IMR-90 (cell line): ENCODE measurements around the gene LTBP4. TPM values are rescaled to one million over a fixed set of nuclear protein-coding genes. Genes with fewer than 3 reads are reported as not detected.

Experiments
- ATAC-seq: fragments of 200-7000 bp; cut with Tn5 transposase; 2 replicates; pipeline ENCODE4 v1.9.1; 2020; ENCODE audit warnings: low read depth, mild to moderate bottlenecking, moderate library complexity
- BruUV-seq: library from RNA; stranded (reverse); fragments of 400-500 nt; replicated peaks from 2 replicates; lab custom pipeline; 2021; lab: Mats Ljungman, UMichigan
- CTCF ChIA-PET: fragments of 300-600 bp; formaldehyde crosslinking; extraction: SDS; loops from one replicate; lab custom pipeline; 2021; ENCODE audit warnings: antibody characterized with exemption; lab: Yijun Ruan, JAX
- POLR2A ChIA-PET: fragments of 300-600 bp; sonication (Branson Sonifier 250); formaldehyde crosslinking; loops from one replicate; lab custom pipeline; 2022; ENCODE audit warnings: antibody characterized with exemption; ENCODE audit not compliant: unreplicated experiment; lab: Charles Lee
- DNase-seq: peaks from one replicate; pipeline ENCODE4 v3.0.0; 2013
- H2AFZ ChIP-seq: replicated peaks from 2 replicates; pipeline ENCODE3; 2013; ENCODE audit warnings: low read length, mild to moderate bottlenecking; ENCODE audit not compliant: poor library complexity
- H2AK5ac ChIP-seq: 2 replicates; pipeline ENCODE4 v1.6.1; 2013; ENCODE audit warnings: low read depth, low read length, inconsistent platforms
- H2AK9ac ChIP-seq: replicated peaks from 2 replicates; pipeline ENCODE3; 2013; ENCODE audit warnings: mild to moderate bottlenecking, low read depth, low read length, moderate library complexity; ENCODE audit not compliant: poor library complexity
- H2BK120ac ChIP-seq: 2 replicates; pipeline ENCODE4 v1.6.1; 2013; ENCODE audit warnings: low read depth, low read length, inconsistent platforms
- H2BK15ac ChIP-seq: 3 replicates; pipeline ENCODE4 v1.6.1; 2013; ENCODE audit warnings: low read depth, low read length, inconsistent platforms
- H2BK20ac ChIP-seq: 2 replicates; pipeline ENCODE4 v1.6.1; 2013; ENCODE audit warnings: low read depth, mild to moderate bottlenecking, inconsistent platforms, low read length, moderate library complexity
- H2BK5ac ChIP-seq: 2 replicates; pipeline ENCODE4 v1.6.1; 2013; ENCODE audit warnings: mild to moderate bottlenecking, low read depth, low read length, inconsistent platforms; ENCODE audit not compliant: poor library complexity, severe bottlenecking
- H3K14ac ChIP-seq: replicated peaks from 2 replicates; pipeline ENCODE4 v1.6.1; 2013; ENCODE audit warnings: low read depth, low read length, inconsistent platforms
- H3K18ac ChIP-seq: 2 replicates; pipeline ENCODE4 v1.6.1; 2013; ENCODE audit warnings: low read depth, low read length, control low read depth
- H3K23ac ChIP-seq: 2 replicates; pipeline ENCODE4 v1.6.1; 2013; ENCODE audit warnings: low read depth, low read length, inconsistent platforms
- H3K27ac ChIP-seq: 2 replicates; pipeline ENCODE4 v1.5.1; 2013; ENCODE audit warnings: mild to moderate bottlenecking, control low read depth, low read length; ENCODE audit not compliant: insufficient read depth
- H3K27me3 ChIP-seq: 2 replicates; pipeline ENCODE4 v1.6.1; 2013; ENCODE audit warnings: low read length; ENCODE audit not compliant: control insufficient read depth, insufficient read depth
- H3K36me3 ChIP-seq: 2 replicates; pipeline ENCODE4 v1.6.1; 2013; ENCODE audit warnings: low read length, mixed read lengths; ENCODE audit not compliant: control insufficient read depth, insufficient read depth
- H3K4ac ChIP-seq: 2 replicates; pipeline ENCODE4 v1.6.1; 2013; ENCODE audit warnings: low read depth, low read length, inconsistent platforms
- H3K4me1 ChIP-seq: 2 replicates; pipeline ENCODE4 v1.6.1; 2013; ENCODE audit warnings: low read length, mixed read lengths; ENCODE audit not compliant: control insufficient read depth, insufficient read depth
- H3K4me2 ChIP-seq: 2 replicates; pipeline ENCODE4 v1.6.1; 2013; ENCODE audit warnings: low read depth, mild to moderate bottlenecking, control low read depth, low read length, moderate library complexity
- H3K4me3 ChIP-seq: 2 replicates; pipeline ENCODE4 v1.5.1; 2013; ENCODE audit warnings: low read depth, mild to moderate bottlenecking, control low read depth, low read length, moderate library complexity; ENCODE audit not compliant: insufficient read depth
- H3K56ac ChIP-seq: 2 replicates; pipeline ENCODE4 v1.6.1; 2013; ENCODE audit warnings: low read length, inconsistent platforms; ENCODE audit not compliant: insufficient read depth; ENCODE audit errors: extremely low read depth
- H3K79me1 ChIP-seq, 2 experiments: 2 replicates each; pipeline ENCODE4 v1.6.1; 2013; ENCODE audit warnings: low read length in 2 of 2, inconsistent platforms in 1 of 2, low read depth in 1 of 2
- H3K9ac ChIP-seq: 2 replicates; pipeline ENCODE4 v1.6.1; 2013; ENCODE audit warnings: low read depth, low read length, control low read depth
- H3K9me1 ChIP-seq: 2 replicates; pipeline ENCODE4 v1.6.1; 2013; ENCODE audit warnings: low read length, inconsistent platforms; ENCODE audit not compliant: insufficient read depth
- H3K9me3 ChIP-seq: 2 replicates; pipeline ENCODE4 v1.6.1; 2013; ENCODE audit warnings: low read length; ENCODE audit not compliant: control insufficient read depth, insufficient read depth
- H4K20me1 ChIP-seq: 2 replicates; pipeline ENCODE4 v1.6.1; 2013; ENCODE audit warnings: low read length, inconsistent platforms; ENCODE audit not compliant: insufficient read depth
- H4K5ac ChIP-seq: 2 replicates; pipeline ENCODE4 v1.6.1; 2013; ENCODE audit warnings: mild to moderate bottlenecking, low read depth, low read length, control low read depth
- H4K8ac ChIP-seq, 2 experiments: 2 replicates each; pipeline ENCODE4 v1.6.1; 2013; ENCODE audit warnings: low read depth in 2 of 2, low read length in 2 of 2, control low read depth in 1 of 2, inconsistent platforms in 1 of 2
- H4K91ac ChIP-seq: 2 replicates; pipeline ENCODE4 v1.6.1; 2013; ENCODE audit warnings: low read depth, low read length, inconsistent platforms; ENCODE audit not compliant: insufficient read depth
- CHD1 ChIP-seq: IDR thresholded peaks from 2 replicates; pipeline ENCODE4 v1.6.1; 2012; ENCODE audit warnings: low read depth, low read length, improper control_type of control experiment
- MXI1 ChIP-seq: IDR thresholded peaks from 2 replicates; pipeline ENCODE4 v1.6.1; 2012; ENCODE audit warnings: low read depth, mild to moderate bottlenecking, low read length, moderate library complexity, borderline replicate concordance
- POLR2A ChIP-seq: IDR thresholded peaks from 2 replicates; pipeline ENCODE4 v1.6.1; 2012; ENCODE audit warnings: mild to moderate bottlenecking, low read depth, low read length
- RAD21 ChIP-seq: IDR thresholded peaks from 2 replicates; pipeline ENCODE4 v1.6.1; 2012; ENCODE audit warnings: low read length, improper control_type of control experiment
- RCOR1 ChIP-seq: IDR thresholded peaks from 2 replicates; pipeline ENCODE4 v1.6.1; 2012; ENCODE audit warnings: mild to moderate bottlenecking, low read length, improper control_type of control experiment; ENCODE audit not compliant: insufficient replicate concordance
- SMC3 ChIP-seq: fragments of 150-350 bp; IDR thresholded peaks from 2 replicates; pipeline ENCODE4 v1.6.1; 2016; ENCODE audit warnings: low read depth, mild to moderate bottlenecking, antibody characterized with exemption, low read length, moderate library complexity
- WGBS, 2 experiments: methylation state at CpG; one replicate each; pipeline versions ENCODE4 v1.1.5 to v1.1.7; 2013; ENCODE audit warnings: missing lambda C conversion rate in 2 of 2; ENCODE audit not compliant: insufficient read length in 1 of 2; ENCODE audit errors: extremely low coverage in 2 of 2; 5-methylcytosine and 5-hydroxymethylcytosine counted together
- dilution Hi-C: fragments of 300-500 bp; cut with HindIII; formaldehyde crosslinking; loops from one replicate; pipeline ENCODE4 v1.14.3; 2018; ENCODE audit warnings: low sequenced_read_pairs; ENCODE audit not compliant: unreplicated experiment
- in situ Hi-C: fragments of 300-500 bp; cut with MboI; formaldehyde crosslinking; loops from 3 replicates; pipeline ENCODE4 v1.14.3; 2019; ENCODE audit warnings: low sequenced_read_pairs, inconsistent platforms, mixed read lengths
- intact Hi-C: fragments of 100-400 bp; cut with micrococcal nuclease; formaldehyde crosslinking; loops from 2 replicates; pipeline ENCODE4 v1.10.0; 2022
- polyA plus RNA-seq, 3 experiments: library from polyadenylated mRNA; depleted of rRNA; stranded (reverse); fragments of >200 nt; gene quantifications; 2 replicates each; pipeline ENCODE4 v1.2.3, GENCODE V29; 2012; ENCODE audit warnings: low replicate concordance in 1 of 3
- total RNA-seq: library from RNA; depleted of rRNA; stranded (reverse); fragments of >200 nt; gene quantifications from 2 replicates; pipeline ENCODE4 v1.2.3, GENCODE V29; 2012
- TF ChIP-seq, protein P1 (sequence below): fragments of 150-350 bp; IDR thresholded peaks from 2 replicates; pipeline ENCODE4 v1.6.1; 2017; ENCODE audit warnings: mild to moderate bottlenecking, antibody characterized with exemption, low read length, low read depth
- TF ChIP-seq, protein P2 (sequence below): conservative IDR thresholded peaks from 2 replicates; pipeline ENCODE4 v1.5.1; 2012; ENCODE audit warnings: mild to moderate bottlenecking, low read depth, low read length, improper control_type of control experiment

LTBP4 gene
- total and polyA plus RNA-seq, 2 of the 4 experiments (the other 2 are of a cell fraction), result 14.7 to 70.3 TPM

DNA sequence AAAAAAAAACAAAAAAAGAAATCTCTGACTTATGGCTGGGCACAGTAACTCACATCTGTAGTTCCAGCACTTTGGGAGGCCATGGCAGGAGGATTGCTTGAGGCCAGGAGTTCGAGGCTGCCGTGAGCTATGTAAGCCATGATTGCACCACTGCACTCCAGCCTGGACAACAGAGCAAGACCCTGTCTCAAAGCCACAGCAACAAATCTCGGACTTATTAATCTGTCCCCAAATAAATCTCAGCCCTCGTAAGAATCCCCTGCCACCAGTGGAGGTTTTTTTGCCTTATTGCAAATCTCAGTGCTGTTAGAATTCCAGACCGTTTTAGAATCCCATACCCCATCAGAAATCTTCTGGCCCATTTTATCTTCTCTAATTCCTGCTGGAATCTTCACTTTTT lies 19.6 kb upstream of the LTBP4 start:
- H3K9me1 ChIP-seq, result peaks cover 8% of the 10 kb centered on the region; the same call in 1 of the 2 replicates
- no peak overlapping the region for H3K23ac ChIP-seq
- no peak overlapping the region for H2AK5ac ChIP-seq
- H2BK15ac ChIP-seq, result no peak overlapping the region
- H2AK9ac ChIP-seq, result no peak overlapping the region
- H3K79me1 ChIP-seq, result peaks cover 5 to 19% of the 10 kb centered on the region in 2 experiments; a peak in 2 of 4 replicates
- no peak overlapping the region for H4K91ac ChIP-seq
- peaks cover 2% of the 10 kb centered on the region for H3K4me1 ChIP-seq
- ChIA-PET POLR2A (no interaction called here), CTCF (no interaction called here)
- H4K5ac ChIP-seq, result no peak overlapping the region
- dilution Hi-C loops (no loop called here), intact Hi-C loops (no loop called here), in situ Hi-C loops (no loop called here)
- no TSS peak for BruUV-seq
- WGBS, 2 experiments, result 100% methylated on average over 2 of the region's 5 CpGs; no CpG with 5 or more reads in 1 of the 2 experiments
- H3K18ac ChIP-seq, result no peak overlapping the region
- H3K14ac ChIP-seq, result no peak overlapping the region
- H2BK120ac ChIP-seq, result no peak overlapping the region
- no peak overlapping the region for H3K9ac ChIP-seq
- no peak overlapping the region for H3K4me3 ChIP-seq
- no peak overlapping the region for H3K27ac ChIP-seq
- DNase-seq (no peak), ATAC-seq (no peak)
- no peak overlapping the region for H2BK20ac ChIP-seq
- H2AFZ ChIP-seq, result no peak overlapping the region
- no peaks in the 10 kb centered on the region; the same call in 1 of the 2 replicates for H4K20me1 ChIP-seq
- H3K4ac ChIP-seq, result no peak overlapping the region
- no peak for TF ChIP-seq RCOR1
- no peak for TF ChIP-seq MXI1
- TF ChIP-seq, protein P1, sequence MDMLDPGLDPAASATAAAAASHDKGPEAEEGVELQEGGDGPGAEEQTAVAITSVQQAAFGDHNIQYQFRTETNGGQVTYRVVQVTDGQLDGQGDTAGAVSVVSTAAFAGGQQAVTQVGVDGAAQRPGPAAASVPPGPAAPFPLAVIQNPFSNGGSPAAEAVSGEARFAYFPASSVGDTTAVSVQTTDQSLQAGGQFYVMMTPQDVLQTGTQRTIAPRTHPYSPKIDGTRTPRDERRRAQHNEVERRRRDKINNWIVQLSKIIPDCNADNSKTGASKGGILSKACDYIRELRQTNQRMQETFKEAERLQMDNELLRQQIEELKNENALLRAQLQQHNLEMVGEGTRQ, result no peak
- no peak for TF ChIP-seq CHD1
- TF ChIP-seq, protein P2, sequence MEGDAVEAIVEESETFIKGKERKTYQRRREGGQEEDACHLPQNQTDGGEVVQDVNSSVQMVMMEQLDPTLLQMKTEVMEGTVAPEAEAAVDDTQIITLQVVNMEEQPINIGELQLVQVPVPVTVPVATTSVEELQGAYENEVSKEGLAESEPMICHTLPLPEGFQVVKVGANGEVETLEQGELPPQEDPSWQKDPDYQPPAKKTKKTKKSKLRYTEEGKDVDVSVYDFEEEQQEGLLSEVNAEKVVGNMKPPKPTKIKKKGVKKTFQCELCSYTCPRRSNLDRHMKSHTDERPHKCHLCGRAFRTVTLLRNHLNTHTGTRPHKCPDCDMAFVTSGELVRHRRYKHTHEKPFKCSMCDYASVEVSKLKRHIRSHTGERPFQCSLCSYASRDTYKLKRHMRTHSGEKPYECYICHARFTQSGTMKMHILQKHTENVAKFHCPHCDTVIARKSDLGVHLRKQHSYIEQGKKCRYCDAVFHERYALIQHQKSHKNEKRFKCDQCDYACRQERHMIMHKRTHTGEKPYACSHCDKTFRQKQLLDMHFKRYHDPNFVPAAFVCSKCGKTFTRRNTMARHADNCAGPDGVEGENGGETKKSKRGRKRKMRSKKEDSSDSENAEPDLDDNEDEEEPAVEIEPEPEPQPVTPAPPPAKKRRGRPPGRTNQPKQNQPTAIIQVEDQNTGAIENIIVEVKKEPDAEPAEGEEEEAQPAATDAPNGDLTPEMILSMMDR, result no peak
- TF ChIP-seq POLR2A, result no peak
- TF ChIP-seq RAD21, result no peak
- TF ChIP-seq SMC3, result no peak
- H3K9me3 ChIP-seq, result no peaks in the 10 kb centered on the region
- H3K27me3 ChIP-seq, result no peaks in the 10 kb centered on the region
- H3K4me2 ChIP-seq, result no peak overlapping the region
- no peak overlapping the region for H4K8ac ChIP-seq
- no peak overlapping the region for H3K56ac ChIP-seq
- peaks cover 41% of the 10 kb centered on the region for H3K36me3 ChIP-seq
- H2BK5ac ChIP-seq, result no peak overlapping the region
